NCI-H2081 (cell line): ENCODE data around the gene EXOC3L2.
A peak's percentile ranks its signal among the peaks of the same experiment; 100 is the strongest.

Source experiments
- DNase-seq, 2 experiments: peaks; one replicate each; lab custom pipeline; 2025; lab: John Stamatoyannopoulos, UW

EXOC3L2 gene

GRCh38 chr19:45218911-45219743, 26.1 kb downstream of the EXOC3L2 start:
- no peak for DNase-seq

- no peak for DNase-seq
Measured at GRCh38 chr19:45218426-45218825, 26.8 kb downstream of the EXOC3L2 start.

DNA sequence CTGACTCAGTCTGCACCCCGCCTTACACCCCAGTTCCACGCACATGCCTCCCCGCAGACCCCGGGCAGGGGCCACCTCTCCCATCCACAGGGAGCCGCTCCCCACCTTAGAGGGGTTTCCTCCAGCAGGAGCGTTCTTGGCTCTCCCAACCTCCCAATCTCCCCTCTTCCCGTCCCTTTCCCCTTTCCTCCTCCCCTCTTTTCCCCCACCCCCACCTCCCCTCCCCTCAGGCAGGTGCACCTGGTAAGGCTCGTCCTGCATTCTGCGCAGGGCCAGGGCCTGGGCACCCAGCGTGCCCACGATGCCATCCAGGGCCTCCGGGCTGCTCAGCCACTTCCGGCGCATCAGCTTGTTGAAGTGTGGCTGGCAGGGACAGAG, 27.3 kb downstream of the EXOC3L2 start:
- DNase-seq = no peak

DNA sequence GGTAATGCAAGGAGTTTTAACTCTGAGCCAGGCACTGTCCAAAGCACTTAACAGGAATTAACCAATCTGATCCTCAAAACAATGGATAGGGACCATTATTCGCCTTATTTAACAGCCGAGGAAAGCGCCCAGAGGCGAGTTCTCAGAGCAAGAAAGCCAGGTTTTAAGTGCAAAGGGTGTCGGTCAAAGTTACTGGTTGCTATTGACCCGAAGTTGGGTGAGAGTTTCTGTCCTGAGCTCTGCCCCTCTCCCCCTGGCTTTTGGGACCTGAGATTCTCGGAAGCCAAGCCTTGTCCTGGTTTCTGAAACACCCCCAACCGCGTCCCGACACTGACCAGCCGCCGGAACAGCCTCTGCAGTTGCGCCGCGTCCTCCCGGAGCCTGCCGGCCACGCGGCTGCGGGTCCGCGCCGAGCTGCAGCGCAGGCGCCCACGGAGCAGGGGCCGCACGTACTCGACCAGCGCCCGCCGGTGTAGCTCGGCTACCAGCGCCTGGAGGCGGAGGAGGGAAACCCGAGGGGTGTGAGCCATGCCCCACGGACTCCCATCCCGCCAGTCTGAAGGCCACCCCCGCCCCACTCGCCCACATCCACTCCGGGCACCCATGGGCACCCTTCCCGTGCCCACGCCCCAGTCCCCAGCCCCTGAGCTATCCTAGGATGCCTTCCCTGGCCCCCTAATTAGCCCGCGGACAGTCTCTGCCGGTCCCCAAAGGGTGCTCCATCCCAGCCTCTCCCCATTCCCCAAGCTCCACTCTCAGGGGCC, 27.8 kb downstream of the EXOC3L2 start:
- no peak for DNase-seq

- no peak for DNase-seq
Measured at GRCh38 chr19:45216667-45217066, 28.5 kb downstream of the EXOC3L2 start.

DNA sequence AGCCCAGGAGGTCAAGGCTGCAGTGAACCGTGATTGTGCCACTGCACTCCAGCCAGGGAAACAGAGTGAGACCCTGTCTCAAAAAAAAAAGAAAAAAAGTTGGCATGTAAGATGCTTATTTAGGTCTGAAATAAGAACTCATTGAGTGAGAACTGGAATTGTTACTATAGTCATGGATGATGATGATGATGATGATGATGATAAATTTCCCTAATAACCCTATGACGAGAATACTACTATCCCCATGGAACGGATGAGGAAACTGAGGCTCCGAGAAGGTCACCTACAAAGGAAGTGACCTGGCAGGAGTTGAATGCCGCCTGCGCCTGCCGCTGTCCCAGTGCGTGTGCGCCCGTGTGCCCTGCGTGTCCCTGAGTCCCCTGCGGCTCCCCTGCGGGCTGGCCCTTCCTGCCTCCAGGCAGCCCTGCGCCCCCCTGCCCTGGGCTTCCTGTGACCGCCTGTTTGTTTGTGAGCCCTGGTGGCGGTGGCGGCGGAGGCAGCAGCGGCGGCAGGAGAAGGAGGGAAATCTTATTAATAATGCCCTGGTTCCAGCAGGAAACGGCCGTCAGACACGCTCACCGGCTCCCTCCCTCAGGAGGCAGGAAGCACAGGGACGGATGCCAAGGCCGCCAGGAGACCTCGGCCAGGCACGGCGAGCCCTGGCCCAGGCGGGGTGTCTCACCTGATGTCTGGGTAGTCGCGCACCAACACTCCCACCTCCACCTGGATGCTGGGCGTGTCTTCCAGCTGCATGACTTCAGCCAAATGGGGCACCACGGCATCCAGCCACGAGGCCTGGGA, 29.6 kb downstream of the EXOC3L2 start:
- DNase-seq = peak; percentile 67 to 76

DNA sequence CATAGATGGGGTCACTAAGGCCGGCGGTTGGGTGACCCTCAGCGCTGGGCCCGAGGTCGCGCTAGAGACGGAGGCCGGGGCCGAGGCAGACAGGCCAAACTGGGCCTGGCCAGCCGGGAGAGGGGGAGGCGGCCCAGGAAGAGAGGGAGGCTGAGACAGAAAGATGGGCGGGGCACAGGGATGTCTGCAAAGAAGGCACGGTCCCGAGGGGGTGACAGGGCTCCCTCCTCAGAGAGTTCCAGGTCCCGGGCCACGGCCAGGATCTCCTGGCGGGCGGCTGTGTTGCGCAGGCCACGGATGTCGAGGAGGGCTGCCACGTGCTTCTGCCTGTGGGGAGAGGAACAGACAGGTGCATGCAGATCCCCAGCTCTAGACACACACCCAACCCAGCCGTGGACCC, 32.2 kb downstream of the EXOC3L2 start:
- no peak for DNase-seq

DNA sequence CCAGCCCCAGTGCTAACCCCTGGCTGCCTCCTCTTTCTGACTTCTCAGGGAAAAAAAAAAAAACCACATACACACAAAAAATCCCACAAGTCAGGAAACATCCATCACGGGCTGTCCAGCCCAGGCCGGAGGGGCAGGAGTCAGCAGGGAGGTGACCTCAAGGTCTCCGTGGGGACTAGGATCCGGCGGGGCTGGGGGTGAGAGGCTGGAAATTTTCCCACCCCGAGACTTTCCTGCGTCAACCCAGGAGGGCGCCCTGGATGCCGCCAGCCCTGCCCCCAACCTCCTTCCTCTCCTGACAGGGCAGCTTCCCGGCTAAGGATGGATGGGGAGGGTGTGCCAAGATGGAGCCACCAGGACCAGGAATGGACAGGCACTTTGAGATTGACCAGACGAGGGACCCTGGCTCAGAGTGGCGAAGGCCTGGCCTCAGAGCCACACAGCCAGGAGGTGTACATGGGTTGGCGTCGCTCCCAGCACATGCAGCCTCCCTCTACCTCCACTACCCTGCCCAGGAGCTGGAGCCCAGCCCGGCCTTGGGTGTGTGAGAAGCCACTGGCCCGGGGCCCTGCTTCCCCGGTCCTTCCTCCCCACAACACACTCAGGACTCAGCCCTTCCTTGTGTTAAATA, 33.3 kb downstream of the EXOC3L2 start:
- no peak for DNase-seq

DNA sequence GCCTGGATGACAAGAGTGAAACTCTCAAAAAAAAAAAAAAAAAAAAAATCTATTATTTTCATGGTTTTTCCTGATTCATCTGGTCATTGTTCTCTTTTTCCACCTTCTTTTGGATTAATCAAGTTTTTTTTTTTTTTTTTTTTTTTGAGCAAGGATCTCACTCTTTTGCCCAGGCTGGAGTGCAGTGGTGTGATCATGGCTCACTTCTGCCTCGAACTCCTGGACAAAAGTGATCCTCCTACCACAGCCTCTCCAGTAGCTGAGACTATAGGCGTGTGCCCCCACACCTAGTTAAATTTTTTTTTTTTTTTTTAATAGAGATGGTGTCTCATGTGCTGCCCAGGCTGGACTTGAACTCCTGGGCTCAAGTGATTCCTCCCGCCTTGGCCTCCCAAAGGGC, 38.9 kb downstream of the EXOC3L2 start:
- DNase-seq = no peak

DNA sequence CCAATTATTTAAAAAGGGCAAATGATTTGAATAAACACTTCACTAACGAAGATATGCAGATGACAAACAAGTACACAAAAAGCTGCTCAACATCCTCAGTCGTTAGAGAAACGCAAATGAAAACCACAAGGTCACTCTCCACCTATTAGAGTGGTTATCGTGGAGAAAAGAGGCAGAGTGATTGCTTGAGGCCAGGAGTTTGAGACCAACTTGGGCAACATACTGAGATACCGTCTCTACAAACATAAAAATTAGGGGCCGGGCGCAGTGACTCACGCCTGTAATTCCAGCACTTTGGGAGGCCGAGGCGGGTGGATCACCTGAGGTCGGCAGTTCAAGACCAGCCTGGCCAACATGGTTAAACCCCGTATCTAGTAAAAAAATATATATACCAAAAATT, 39.4 kb downstream of the EXOC3L2 start:
- no peak for DNase-seq

- no peak for DNase-seq
Measured at GRCh38 chr19:45202637-45203036, 42.6 kb downstream of the EXOC3L2 start.

GRCh38 chr19:45200568-45200967, 44.6 kb downstream of the EXOC3L2 start:
- no peak for DNase-seq

DNA sequence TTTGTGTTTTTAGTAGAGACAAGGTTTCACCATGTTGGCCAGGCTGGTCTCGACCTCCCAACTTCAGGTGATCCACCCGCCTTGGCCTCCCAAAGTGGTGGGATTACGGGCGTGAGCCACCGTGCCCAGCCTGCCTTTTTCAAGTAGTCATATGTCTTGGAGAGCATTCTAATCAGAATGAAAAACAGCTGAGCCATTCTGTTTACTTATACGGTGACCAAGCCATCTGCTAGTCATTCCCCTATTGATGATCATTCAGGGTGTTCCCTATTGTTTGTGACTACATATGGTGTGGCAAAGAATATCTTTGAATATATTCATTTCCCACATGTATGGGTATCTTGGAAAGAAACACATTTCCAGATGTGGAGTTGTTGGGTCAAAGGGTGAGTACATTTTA, 49.4 kb downstream of the EXOC3L2 start:
- no peak for DNase-seq

- no peak for DNase-seq
Measured at GRCh38 chr19:45191375-45191774, 53.8 kb downstream of the EXOC3L2 start.

GRCh38 chr19:45189971-45190370, 55.2 kb downstream of the EXOC3L2 start:
- DNase-seq = no peak

DNA sequence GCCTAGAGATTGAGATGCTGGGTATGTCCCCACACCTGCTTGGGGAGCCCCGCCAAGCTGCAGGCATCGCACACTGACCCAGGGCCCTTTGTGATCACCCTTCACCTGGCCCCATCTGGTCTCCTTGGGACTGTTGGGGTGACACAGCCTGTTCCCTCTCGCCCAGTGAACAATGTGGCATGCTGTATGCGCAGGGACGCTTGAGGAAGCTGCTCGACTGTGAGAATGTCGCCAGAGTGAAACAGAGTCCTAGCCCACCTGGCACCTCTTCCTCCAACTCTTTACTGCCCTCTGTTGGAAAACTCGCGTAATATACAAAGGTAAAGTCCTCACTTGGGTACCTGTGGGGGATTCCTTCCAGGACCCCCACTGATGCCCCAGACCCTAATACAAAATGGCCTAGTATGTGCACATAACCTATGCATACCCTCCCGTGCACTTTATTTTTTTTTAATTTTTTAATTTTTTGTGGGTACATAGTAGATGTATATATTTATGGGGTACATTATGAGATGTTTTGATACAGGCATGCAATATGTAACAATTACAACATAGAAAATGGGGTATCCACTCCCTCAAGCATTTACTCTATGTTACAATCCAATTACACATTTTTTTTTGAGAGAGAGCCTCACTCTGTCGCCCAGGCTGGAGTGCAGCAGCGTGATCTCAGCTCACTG, 57.6 kb downstream of the EXOC3L2 start:
- DNase-seq = peak; percentile 51 to 60

DNA sequence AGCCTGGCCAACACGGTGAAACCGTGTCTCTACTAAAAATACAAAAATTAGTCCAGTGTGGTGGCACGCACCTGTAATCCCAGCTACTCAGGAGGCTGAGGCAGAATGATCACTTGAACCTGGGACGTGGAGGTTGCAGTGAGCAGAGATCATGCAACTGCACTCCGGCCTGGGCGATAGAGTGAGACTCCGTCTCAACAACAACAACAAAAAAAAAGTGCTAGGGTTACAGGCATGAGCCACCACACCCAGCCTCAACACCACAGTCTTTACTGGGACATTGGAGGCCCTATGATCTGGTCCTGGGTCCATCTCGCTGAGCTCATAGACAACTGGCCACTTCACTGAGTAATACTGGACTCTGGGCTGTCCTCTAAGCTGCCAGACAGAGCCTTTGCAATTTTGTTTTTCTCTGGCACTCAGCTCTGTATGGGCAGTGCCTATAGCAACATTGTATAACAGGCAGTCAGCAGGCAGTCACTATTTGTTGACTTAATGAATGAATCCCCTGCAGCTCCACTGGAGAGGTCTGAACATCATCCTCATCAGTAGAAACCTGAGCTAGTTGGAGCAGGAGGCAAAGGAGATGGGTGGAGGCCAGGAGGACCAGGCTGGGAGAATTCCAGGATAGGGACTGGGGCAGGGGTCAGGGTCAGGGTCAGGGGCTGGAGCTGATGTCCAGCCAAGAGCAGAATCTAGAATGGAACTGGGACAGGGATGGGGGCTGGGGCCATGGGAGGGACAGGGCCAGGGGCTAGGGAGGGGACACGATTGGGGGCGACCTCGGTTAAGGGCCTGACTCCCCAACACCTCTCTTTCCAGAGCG, 58.5 kb downstream of the EXOC3L2 start:
- peak in 1 of 2 experiments; percentile 62 for DNase-seq

DNA sequence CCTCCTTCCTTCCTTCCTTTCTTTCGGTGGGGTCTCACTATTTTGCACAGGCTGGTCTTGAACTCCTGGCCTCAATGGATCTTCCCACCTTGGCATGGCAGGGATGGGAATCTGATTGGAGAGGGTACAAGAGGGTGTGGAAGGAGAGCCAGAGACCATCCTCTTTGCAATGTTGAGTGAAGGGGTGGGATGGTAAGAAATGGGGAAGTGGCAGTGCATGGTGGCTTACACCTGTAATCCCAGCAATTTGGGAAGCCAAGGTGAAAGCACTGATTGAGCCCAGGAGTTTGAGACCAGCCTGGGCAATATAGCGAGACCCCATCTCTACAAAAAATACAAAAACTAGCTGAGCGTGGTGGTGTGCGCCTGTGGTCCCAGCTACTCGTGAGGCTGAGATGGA, 61.1 kb downstream of the EXOC3L2 start:
- DNase-seq = no peak

GRCh38 chr19:45182758-45183157, 62.4 kb downstream of the EXOC3L2 start:
- no peak for DNase-seq

GRCh38 chr19:45180936-45181335, 64.3 kb downstream of the EXOC3L2 start:
- no peak for DNase-seq
